Activated naive CD8-positive, alpha-beta T cell treated with anti-CD3 and anti-CD28 coated beads for 36 hours (primary cell): ENCODE results near the gene HS2ST1. TPM values are rescaled to one million over a fixed set of nuclear protein-coding genes. Genes with fewer than 3 reads are reported as not detected.
"Not testable (repeated sequence)": the region's sequence is repeated elsewhere in the genome, so short reads cannot be mapped to it uniquely, and the experiment has no call there.

ENCODE experiments used
- DNase-seq: peaks from one replicate; pipeline ENCODE4 v3.0.0; 2021
- H3K27ac Mint-ChIP-seq: one replicate; pipeline ENCODE4 v1.8.0; 2022; ENCODE audit warnings: mild to moderate bottlenecking, moderate library complexity, mixed read lengths
- H3K27me3 Mint-ChIP-seq: one replicate; pipeline ENCODE4 v1.8.0; 2022; ENCODE audit warnings: mild to moderate bottlenecking, mixed read lengths
- H3K36me3 Mint-ChIP-seq: one replicate; pipeline ENCODE4 v1.8.0; 2021; ENCODE audit warnings: mild to moderate bottlenecking, mixed read lengths
- H3K4me1 Mint-ChIP-seq: one replicate; pipeline ENCODE4 v1.8.0; 2021; ENCODE audit warnings: mixed read lengths
- H3K4me3 Mint-ChIP-seq: one replicate; pipeline ENCODE4 v1.8.0; 2022; ENCODE audit warnings: mild to moderate bottlenecking, moderate library complexity, mixed read lengths
- H3K9me3 Mint-ChIP-seq: one replicate; pipeline ENCODE4 v1.8.0; 2022; ENCODE audit warnings: mixed read lengths
- total RNA-seq, 2 experiments: library from RNA; stranded (reverse); gene quantifications; one replicate each; pipeline ENCODE4 v1.2.3, GENCODE V29; 2021

Gene HS2ST1
- total RNA-seq, 2 experiments from 2014 or later: 22.9 to 23.8 TPM

- no peak for DNase-seq
- H3K27ac Mint-ChIP-seq: no peak overlapping the region
- H3K27me3 Mint-ChIP-seq: no peaks in the 10 kb centered on the region
- peaks cover 5% of the 10 kb centered on the region for H3K4me1 Mint-ChIP-seq
- no peaks in the 10 kb centered on the region for H3K36me3 Mint-ChIP-seq
- no peaks in the 10 kb centered on the region for H3K9me3 Mint-ChIP-seq
- no peak overlapping the region for H3K4me3 Mint-ChIP-seq
Observed at GRCh38 chr1:86972262-86972661, 57.8 kb downstream of the HS2ST1 start.

GRCh38 chr1:86975993-86976550 lies 61.6 kb downstream of the HS2ST1 start:
- Mint-ChIP-seq H3K9me3 (no peaks in the 10 kb centered on the region), H3K4me1 (peaks cover 8% of the 10 kb centered on the region), H3K27ac (no peak overlapping the region), H3K4me3 (no peak overlapping the region), H3K27me3 (no peaks in the 10 kb centered on the region), H3K36me3 (peaks cover 2% of the 10 kb centered on the region)
- no peak for DNase-seq

GRCh38 chr1:86976664-86977063 lies 62.2 kb downstream of the HS2ST1 start:
- no peak overlapping the region for H3K4me3 Mint-ChIP-seq
- peaks cover 2% of the 10 kb centered on the region for H3K36me3 Mint-ChIP-seq
- DNase-seq: no peak
- peaks cover 8% of the 10 kb centered on the region for H3K4me1 Mint-ChIP-seq
- H3K27ac Mint-ChIP-seq: no peak overlapping the region
- no peaks in the 10 kb centered on the region for H3K9me3 Mint-ChIP-seq
- H3K27me3 Mint-ChIP-seq: no peaks in the 10 kb centered on the region

- H3K27me3 Mint-ChIP-seq: no peaks in the 10 kb centered on the region
- DNase-seq: no peak
- peaks cover 3% of the 10 kb centered on the region for H3K4me1 Mint-ChIP-seq
- H3K36me3 Mint-ChIP-seq: peaks cover 2% of the 10 kb centered on the region
- H3K27ac Mint-ChIP-seq: no peak overlapping the region
- H3K9me3 Mint-ChIP-seq: no peaks in the 10 kb centered on the region
- H3K4me3 Mint-ChIP-seq: no peak overlapping the region
Observed at GRCh38 chr1:86981482-86982213, 67.2 kb downstream of the HS2ST1 start.

GRCh38 chr1:86983677-86984076 lies 69.2 kb downstream of the HS2ST1 start:
- not testable (repeated sequence) for H3K4me3 Mint-ChIP-seq, H3K9me3 Mint-ChIP-seq, H3K4me1 Mint-ChIP-seq, DNase-seq, H3K36me3 Mint-ChIP-seq, H3K27me3 Mint-ChIP-seq, H3K27ac Mint-ChIP-seq

GRCh38 chr1:86987446-86987845 lies 73.0 kb downstream of the HS2ST1 start:
- no peak for DNase-seq
- no peak overlapping the region for H3K27ac Mint-ChIP-seq

GRCh38 chr1:86988835-86989234 lies 74.4 kb downstream of the HS2ST1 start:
- no peak for DNase-seq
- H3K4me1 Mint-ChIP-seq: peaks cover 5% of the 10 kb centered on the region
- no peaks in the 10 kb centered on the region for H3K27me3 Mint-ChIP-seq
- no peaks in the 10 kb centered on the region for H3K9me3 Mint-ChIP-seq
- H3K27ac Mint-ChIP-seq: no peak overlapping the region
- H3K4me3 Mint-ChIP-seq: no peak overlapping the region
- H3K36me3 Mint-ChIP-seq: peaks cover 7% of the 10 kb centered on the region

More at GRCh38 chr1:86987446-86987845, 73.0 kb downstream of the HS2ST1 start:
- peaks cover 5% of the 10 kb centered on the region for H3K4me1 Mint-ChIP-seq
- no peaks in the 10 kb centered on the region for H3K27me3 Mint-ChIP-seq
- no peak overlapping the region for H3K4me3 Mint-ChIP-seq
- peaks cover 7% of the 10 kb centered on the region for H3K36me3 Mint-ChIP-seq
- no peaks in the 10 kb centered on the region for H3K9me3 Mint-ChIP-seq

- not testable (repeated sequence) for DNase-seq, H3K4me1 Mint-ChIP-seq, H3K9me3 Mint-ChIP-seq, H3K27me3 Mint-ChIP-seq, H3K4me3 Mint-ChIP-seq, H3K27ac Mint-ChIP-seq, H3K36me3 Mint-ChIP-seq
Observed at GRCh38 chr1:86989690-86990089, 75.3 kb downstream of the HS2ST1 start.

GRCh38 chr1:86990826-86991225 lies 76.4 kb downstream of the HS2ST1 start:
- Mint-ChIP-seq H3K9me3 (no peaks in the 10 kb centered on the region), H3K4me3 (no peak overlapping the region), H3K27ac (no peak overlapping the region), H3K27me3 (no peaks in the 10 kb centered on the region), H3K4me1 (peaks cover 5% of the 10 kb centered on the region), H3K36me3 (peaks cover 7% of the 10 kb centered on the region)
- DNase-seq: no peak

- Mint-ChIP-seq H3K4me1 (peaks cover 5% of the 10 kb centered on the region), H3K4me3 (no peak overlapping the region), H3K27ac (no peak overlapping the region), H3K9me3 (no peaks in the 10 kb centered on the region), H3K36me3 (peaks cover 7% of the 10 kb centered on the region), H3K27me3 (no peaks in the 10 kb centered on the region)
- no peak for DNase-seq
Observed at GRCh38 chr1:86991549-86992186, 77.2 kb downstream of the HS2ST1 start.

- no peaks in the 10 kb centered on the region for H3K9me3 Mint-ChIP-seq
- no peak for DNase-seq
Observed at GRCh38 chr1:86992861-86993260, 78.4 kb downstream of the HS2ST1 start.

GRCh38 chr1:86993269-86993985 lies 79.0 kb downstream of the HS2ST1 start:
- Mint-ChIP-seq H3K4me1 (peaks cover 12% of the 10 kb centered on the region), H3K27me3 (no peaks in the 10 kb centered on the region), H3K4me3 (no peak overlapping the region)

More at GRCh38 chr1:86992861-86993260, 78.4 kb downstream of the HS2ST1 start:
- Mint-ChIP-seq H3K4me1 (peaks cover 9% of the 10 kb centered on the region), H3K27me3 (no peaks in the 10 kb centered on the region), H3K4me3 (no peak overlapping the region), H3K27ac (no peak overlapping the region), H3K36me3 (peaks cover 4% of the 10 kb centered on the region)

GRCh38 chr1:86994061-86994460 lies 79.6 kb downstream of the HS2ST1 start:
- H3K36me3 Mint-ChIP-seq: peaks cover 4% of the 10 kb centered on the region
- no peak overlapping the region for H3K27ac Mint-ChIP-seq
- no peaks in the 10 kb centered on the region for H3K9me3 Mint-ChIP-seq
- no peak overlapping the region for H3K4me3 Mint-ChIP-seq
- DNase-seq: no peak
- H3K4me1 Mint-ChIP-seq: peaks cover 15% of the 10 kb centered on the region
- H3K27me3 Mint-ChIP-seq: no peaks in the 10 kb centered on the region

More at GRCh38 chr1:86993269-86993985, 79.0 kb downstream of the HS2ST1 start:
- Mint-ChIP-seq H3K36me3 (peaks cover 4% of the 10 kb centered on the region), H3K27ac (no peak overlapping the region), H3K9me3 (no peaks in the 10 kb centered on the region)
- no peak for DNase-seq

- no peak overlapping the region for H3K4me3 Mint-ChIP-seq
- H3K27ac Mint-ChIP-seq: no peak overlapping the region
- H3K9me3 Mint-ChIP-seq: peaks cover under 1% of the 10 kb centered on the region
- no peak for DNase-seq
- peaks cover 4% of the 10 kb centered on the region for H3K36me3 Mint-ChIP-seq
- H3K27me3 Mint-ChIP-seq: no peaks in the 10 kb centered on the region
- peaks cover 18% of the 10 kb centered on the region for H3K4me1 Mint-ChIP-seq
Observed at GRCh38 chr1:86997538-86997937, 83.1 kb downstream of the HS2ST1 start.

- Mint-ChIP-seq H3K4me3 (no peak overlapping the region), H3K9me3 (peaks cover 2% of the 10 kb centered on the region), H3K27me3 (no peaks in the 10 kb centered on the region), H3K36me3 (peaks cover 6% of the 10 kb centered on the region), H3K4me1 (peaks cover 18% of the 10 kb centered on the region), H3K27ac (no peak overlapping the region)
- no peak for DNase-seq
Observed at GRCh38 chr1:86998280-86998679, 83.8 kb downstream of the HS2ST1 start.
